ENCODE data around the gene SNTB2.

SNTB2 gene

GRCh38 chr16:69233124-69233523 lies 46.2 kb downstream of the SNTB2 start:
- DNase-seq: no peak
- H3K9me3 ChIP-seq (ENCODE audit: severe bottlenecking): no peaks in the 10 kb centered on the region
- no peak for TF ChIP-seq CTCF (IDR thresholded peaks at IDR 0.05; ENCODE audit: low read depth, low read length)
- no peaks in the 10 kb centered on the region for H3K27me3 ChIP-seq (ENCODE audit: insufficient read depth, low read depth, severe bottlenecking)
- no peak overlapping the region for H3K27ac ChIP-seq
- H3K4me3 ChIP-seq (ENCODE audit: low read depth, low read length): no peak overlapping the region
- H3K36me3 ChIP-seq: no peaks in the 10 kb centered on the region

GRCh38 chr16:69234460-69234859 lies 47.5 kb downstream of the SNTB2 start:
- no peaks in the 10 kb centered on the region for H3K36me3 ChIP-seq
- no peak overlapping the region for H3K4me3 ChIP-seq (ENCODE audit: low read depth, low read length)
- H3K27me3 ChIP-seq (ENCODE audit: insufficient read depth, low read depth, severe bottlenecking): no peaks in the 10 kb centered on the region
- no peak for TF ChIP-seq CTCF (IDR thresholded peaks at IDR 0.05; ENCODE audit: low read depth, low read length)
- no peak overlapping the region for H3K27ac ChIP-seq
- no peaks in the 10 kb centered on the region for H3K9me3 ChIP-seq (ENCODE audit: severe bottlenecking)
- no peak for DNase-seq

- no peaks in the 10 kb centered on the region for H3K27me3 ChIP-seq (ENCODE audit: insufficient read depth, low read depth, severe bottlenecking)
- H3K9me3 ChIP-seq (ENCODE audit: severe bottlenecking): no peaks in the 10 kb centered on the region
- no peak for DNase-seq
- no peak overlapping the region for H3K4me3 ChIP-seq (ENCODE audit: low read depth, low read length)
- TF ChIP-seq CTCF (IDR thresholded peaks at IDR 0.05; ENCODE audit: low read depth, low read length): no peak
- H3K27ac ChIP-seq: no peak overlapping the region
- peaks cover 5% of the 10 kb centered on the region; the same call in 1 of the 2 replicates for H3K36me3 ChIP-seq
Observed at GRCh38 chr16:69236319-69236718, 49.4 kb downstream of the SNTB2 start.

DNA sequence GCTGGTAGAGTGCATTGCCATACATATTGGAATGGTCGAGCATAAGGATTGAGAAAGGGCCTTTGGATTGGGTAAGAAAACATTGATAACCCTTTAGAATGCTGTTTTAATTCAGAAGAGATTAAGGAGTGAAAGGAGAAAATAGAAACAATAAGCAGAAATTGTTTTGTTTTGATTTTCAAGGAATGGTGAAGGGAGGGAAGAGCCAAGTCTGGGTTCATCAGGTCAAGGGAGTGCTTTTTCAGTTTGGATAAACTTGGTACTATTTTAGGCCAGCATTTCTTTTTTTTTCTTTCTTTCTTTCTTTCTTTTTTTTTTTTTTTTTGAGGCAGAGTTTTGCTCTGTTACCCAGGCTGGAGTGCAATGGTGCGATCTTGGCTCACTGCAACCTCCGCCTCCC lies 50.3 kb downstream of the SNTB2 start:
- Histone ChIP-seq H3K27ac (no peak overlapping the region), H3K36me3 (peaks cover 5% of the 10 kb centered on the region; the same call in 1 of the 2 replicates), H3K4me3 (ENCODE audit: low read depth, low read length) (no peak overlapping the region), H3K27me3 (ENCODE audit: insufficient read depth, low read depth, severe bottlenecking) (no peaks in the 10 kb centered on the region), H3K9me3 (ENCODE audit: severe bottlenecking) (no peaks in the 10 kb centered on the region)
- DNase-seq: no peak
- TF ChIP-seq CTCF (IDR thresholded peaks at IDR 0.05; ENCODE audit: low read depth, low read length): no peak

GRCh38 chr16:69239851-69240250 lies 52.9 kb downstream of the SNTB2 start:
- H3K4me3 ChIP-seq (ENCODE audit: low read depth, low read length): no peak overlapping the region
- TF ChIP-seq CTCF (IDR thresholded peaks at IDR 0.05; ENCODE audit: low read depth, low read length): no peak
- H3K9me3 ChIP-seq (ENCODE audit: severe bottlenecking): no peaks in the 10 kb centered on the region
- H3K27me3 ChIP-seq (ENCODE audit: insufficient read depth, low read depth, severe bottlenecking): no peaks in the 10 kb centered on the region
- H3K27ac ChIP-seq: no peak overlapping the region
- H3K36me3 ChIP-seq: peaks cover 5% of the 10 kb centered on the region; the same call in 1 of the 2 replicates
- DNase-seq: no peak

- no peak for TF ChIP-seq CTCF (IDR thresholded peaks at IDR 0.05; ENCODE audit: low read depth, low read length)
- H3K27me3 ChIP-seq (ENCODE audit: insufficient read depth, low read depth, severe bottlenecking): no peaks in the 10 kb centered on the region
- DNase-seq: no peak
- no peak overlapping the region for H3K4me3 ChIP-seq (ENCODE audit: low read depth, low read length)
- peaks cover 5% of the 10 kb centered on the region; the same call in 1 of the 2 replicates for H3K36me3 ChIP-seq
- no peak overlapping the region for H3K27ac ChIP-seq
- no peaks in the 10 kb centered on the region for H3K9me3 ChIP-seq (ENCODE audit: severe bottlenecking)
Observed at GRCh38 chr16:69240331-69240730, 53.4 kb downstream of the SNTB2 start.
